HL-60 (cell line): Measurements from ENCODE around the gene TRPV5.

Experiments used
- DNase-seq, 2 experiments: peaks; one replicate each; pipeline ENCODE4 v3.0.0-alpha.2; 2010 to 2020; ENCODE audit warnings: low read depth in 1 of 2, low spot score in 1 of 2
- H3K27ac ChIP-seq: fragments of 250-450 bp; sonication (Bioruptor Pico); replicated peaks from 2 replicates; pipeline ENCODE4 v1.5.1; 2020; ENCODE audit warnings: mild to moderate bottlenecking, moderate library complexity
- H3K27me3 ChIP-seq: fragments of 250-450 bp; sonication (Bioruptor Pico); 2 replicates; pipeline ENCODE4 v1.5.1; 2021; ENCODE audit warnings: mild to moderate bottlenecking, moderate library complexity; ENCODE audit not compliant: insufficient read depth, poor library complexity, severe bottlenecking
- H3K4me3 ChIP-seq: replicated peaks from 2 replicates; pipeline ENCODE4 v1.5.1; 2011; ENCODE audit warnings: mild to moderate bottlenecking, control low read depth, low read length; ENCODE audit not compliant: insufficient read depth
- GABPA ChIP-seq: IDR thresholded peaks from 2 replicates; pipeline ENCODE4 v1.6.1; 2012; ENCODE audit warnings: low read depth
- POLR2AphosphoS5 ChIP-seq: IDR thresholded peaks from 2 replicates; pipeline ENCODE4 v1.6.1; 2012; ENCODE audit warnings: low read depth
- SPI1 ChIP-seq: IDR thresholded peaks from 2 replicates; pipeline ENCODE4 v1.6.1; 2012; ENCODE audit warnings: low read depth, mild to moderate bottlenecking, borderline replicate concordance
- TF ChIP-seq, protein P1 (sequence below): IDR thresholded peaks from one replicate; pipeline ENCODE4 v1.5.1; 2011; ENCODE audit warnings: low read length, control low read depth, inconsistent platforms; ENCODE audit not compliant: insufficient read depth
- TF ChIP-seq, protein P2 (sequence below): IDR thresholded peaks from 2 replicates; pipeline ENCODE4 v1.6.1; 2012; ENCODE audit warnings: low read depth; ENCODE audit not compliant: insufficient replicate concordance

TRPV5 gene

DNA sequence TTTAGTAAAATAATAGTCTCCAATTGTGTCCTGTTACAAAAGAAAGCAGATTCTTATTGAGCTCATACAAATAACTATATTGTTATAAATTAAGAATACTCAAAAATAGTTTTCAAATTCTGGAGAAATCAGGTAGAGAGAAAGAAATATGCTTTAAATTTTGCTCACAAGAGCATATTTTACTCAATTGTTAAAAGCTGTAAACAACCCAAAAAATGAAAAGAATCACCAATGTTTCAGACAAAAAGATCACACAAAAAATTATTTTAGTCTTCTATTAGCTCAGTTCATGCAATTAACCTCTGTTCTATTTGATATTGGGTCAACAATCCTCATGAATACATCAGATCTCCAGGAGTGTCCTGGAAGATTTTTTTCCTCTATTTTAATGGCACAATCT lies 29.4 kb downstream of the TRPV5 start:
- Histone ChIP-seq H3K4me3 (no peak overlapping the region), H3K27ac (no peak overlapping the region), H3K27me3 (no peaks in the 10 kb centered on the region)
- TF ChIP-seq, protein P1, sequence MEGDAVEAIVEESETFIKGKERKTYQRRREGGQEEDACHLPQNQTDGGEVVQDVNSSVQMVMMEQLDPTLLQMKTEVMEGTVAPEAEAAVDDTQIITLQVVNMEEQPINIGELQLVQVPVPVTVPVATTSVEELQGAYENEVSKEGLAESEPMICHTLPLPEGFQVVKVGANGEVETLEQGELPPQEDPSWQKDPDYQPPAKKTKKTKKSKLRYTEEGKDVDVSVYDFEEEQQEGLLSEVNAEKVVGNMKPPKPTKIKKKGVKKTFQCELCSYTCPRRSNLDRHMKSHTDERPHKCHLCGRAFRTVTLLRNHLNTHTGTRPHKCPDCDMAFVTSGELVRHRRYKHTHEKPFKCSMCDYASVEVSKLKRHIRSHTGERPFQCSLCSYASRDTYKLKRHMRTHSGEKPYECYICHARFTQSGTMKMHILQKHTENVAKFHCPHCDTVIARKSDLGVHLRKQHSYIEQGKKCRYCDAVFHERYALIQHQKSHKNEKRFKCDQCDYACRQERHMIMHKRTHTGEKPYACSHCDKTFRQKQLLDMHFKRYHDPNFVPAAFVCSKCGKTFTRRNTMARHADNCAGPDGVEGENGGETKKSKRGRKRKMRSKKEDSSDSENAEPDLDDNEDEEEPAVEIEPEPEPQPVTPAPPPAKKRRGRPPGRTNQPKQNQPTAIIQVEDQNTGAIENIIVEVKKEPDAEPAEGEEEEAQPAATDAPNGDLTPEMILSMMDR, result no peak
- no peak for TF ChIP-seq SPI1
- no peak for TF ChIP-seq GABPA
- no peak for TF ChIP-seq POLR2AphosphoS5
- TF ChIP-seq, protein P2, sequence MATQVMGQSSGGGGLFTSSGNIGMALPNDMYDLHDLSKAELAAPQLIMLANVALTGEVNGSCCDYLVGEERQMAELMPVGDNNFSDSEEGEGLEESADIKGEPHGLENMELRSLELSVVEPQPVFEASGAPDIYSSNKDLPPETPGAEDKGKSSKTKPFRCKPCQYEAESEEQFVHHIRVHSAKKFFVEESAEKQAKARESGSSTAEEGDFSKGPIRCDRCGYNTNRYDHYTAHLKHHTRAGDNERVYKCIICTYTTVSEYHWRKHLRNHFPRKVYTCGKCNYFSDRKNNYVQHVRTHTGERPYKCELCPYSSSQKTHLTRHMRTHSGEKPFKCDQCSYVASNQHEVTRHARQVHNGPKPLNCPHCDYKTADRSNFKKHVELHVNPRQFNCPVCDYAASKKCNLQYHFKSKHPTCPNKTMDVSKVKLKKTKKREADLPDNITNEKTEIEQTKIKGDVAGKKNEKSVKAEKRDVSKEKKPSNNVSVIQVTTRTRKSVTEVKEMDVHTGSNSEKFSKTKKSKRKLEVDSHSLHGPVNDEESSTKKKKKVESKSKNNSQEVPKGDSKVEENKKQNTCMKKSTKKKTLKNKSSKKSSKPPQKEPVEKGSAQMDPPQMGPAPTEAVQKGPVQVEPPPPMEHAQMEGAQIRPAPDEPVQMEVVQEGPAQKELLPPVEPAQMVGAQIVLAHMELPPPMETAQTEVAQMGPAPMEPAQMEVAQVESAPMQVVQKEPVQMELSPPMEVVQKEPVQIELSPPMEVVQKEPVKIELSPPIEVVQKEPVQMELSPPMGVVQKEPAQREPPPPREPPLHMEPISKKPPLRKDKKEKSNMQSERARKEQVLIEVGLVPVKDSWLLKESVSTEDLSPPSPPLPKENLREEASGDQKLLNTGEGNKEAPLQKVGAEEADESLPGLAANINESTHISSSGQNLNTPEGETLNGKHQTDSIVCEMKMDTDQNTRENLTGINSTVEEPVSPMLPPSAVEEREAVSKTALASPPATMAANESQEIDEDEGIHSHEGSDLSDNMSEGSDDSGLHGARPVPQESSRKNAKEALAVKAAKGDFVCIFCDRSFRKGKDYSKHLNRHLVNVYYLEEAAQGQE, result no peak
- no peak for DNase-seq

DNA sequence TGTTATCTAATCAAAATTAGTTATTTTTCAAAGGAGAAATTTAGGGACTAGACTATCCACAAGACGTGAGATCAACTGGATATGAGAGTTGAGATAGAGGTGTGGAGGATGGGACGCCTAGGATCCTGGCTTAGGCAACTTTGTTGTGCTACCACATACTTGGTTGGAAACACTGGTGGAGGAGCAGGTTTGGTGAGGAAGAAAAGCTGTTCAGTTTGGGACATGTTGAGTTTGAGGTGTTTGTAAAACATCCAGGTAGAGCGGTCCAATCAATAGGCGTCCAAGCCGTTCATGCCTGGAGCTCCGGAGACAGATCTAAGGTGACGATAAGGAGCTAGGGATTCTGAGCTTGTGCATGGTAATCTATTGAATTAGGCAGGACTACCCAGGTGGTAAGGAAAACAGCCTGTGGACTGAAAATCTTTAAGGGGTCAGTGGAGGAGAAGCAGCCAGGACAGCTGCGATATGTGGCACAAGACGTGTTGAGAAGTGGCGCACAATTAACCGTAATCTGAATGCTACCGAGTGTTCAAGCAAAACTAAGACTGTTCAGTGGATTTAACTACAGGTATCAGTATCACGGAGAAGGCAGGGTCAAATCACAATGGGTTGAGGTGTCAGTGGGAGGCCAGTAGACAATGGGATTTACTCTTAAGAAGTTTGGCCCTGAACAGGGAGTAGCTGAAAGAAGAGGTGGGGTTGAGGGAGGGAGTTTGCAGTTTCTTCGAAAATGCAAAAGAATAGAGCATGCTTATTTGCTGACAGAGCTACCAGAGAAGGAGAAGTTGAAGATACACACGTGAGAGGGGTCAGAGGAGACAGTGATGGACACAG lies 31.9 kb downstream of the TRPV5 start:
- Histone ChIP-seq H3K27ac (no peak overlapping the region), H3K27me3 (no peaks in the 10 kb centered on the region), H3K4me3 (no peak overlapping the region)
- TF ChIP-seq GABPA, result no peak
- TF ChIP-seq POLR2AphosphoS5, result no peak
- TF ChIP-seq, protein P2, result no peak
- TF ChIP-seq SPI1, result no peak
- TF ChIP-seq, protein P1, result no peak
- no peak for DNase-seq

DNA sequence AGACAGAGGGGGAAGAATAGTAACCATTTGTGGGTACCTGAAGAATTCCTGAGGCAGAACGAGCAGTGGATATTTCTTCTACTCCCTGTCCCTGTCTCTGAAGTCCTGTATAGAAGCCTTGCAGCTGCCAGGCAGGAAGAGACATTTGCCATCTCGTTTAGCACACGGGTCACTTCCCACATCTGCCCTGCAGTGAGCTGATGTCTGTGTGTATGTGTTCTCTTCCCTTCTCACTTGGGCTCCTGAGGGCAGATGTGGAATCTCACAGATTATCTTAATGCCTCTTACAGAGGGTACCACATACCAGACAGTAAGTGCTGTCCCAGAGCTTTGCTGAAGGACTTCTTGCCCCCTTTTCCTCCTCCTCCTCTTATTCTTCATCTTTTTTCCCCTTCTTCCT lies 33.9 kb downstream of the TRPV5 start:
- no peak overlapping the region for H3K27ac ChIP-seq
- DNase-seq, result no peak
- H3K27me3 ChIP-seq, result no peaks in the 10 kb centered on the region
- no peak for TF ChIP-seq GABPA
- TF ChIP-seq, protein P2, result no peak
- no peak for TF ChIP-seq POLR2AphosphoS5
- TF ChIP-seq, protein P1, result no peak
- TF ChIP-seq SPI1, result no peak
- H3K4me3 ChIP-seq, result no peak overlapping the region
